DOHH2 (cell line): ENCODE measurements around the gene RNF224.

Experiments used
- H3F3A ChIP-seq: fragments of 200-600 bp; sonication (generic), shearing (Covaris generic); 2 replicates; pipeline ENCODE4 v1.6.0; 2016; ENCODE audit warnings: antibody characterized with exemption, mild to moderate bottlenecking; ENCODE audit not compliant: control insufficient read depth, insufficient read depth
- H3K27ac ChIP-seq: fragments of 200-600 bp; sonication (generic); 2 replicates; pipeline ENCODE4 v1.5.1; 2014; ENCODE audit warnings: low read depth, mild to moderate bottlenecking, low read length, moderate library complexity
- H3K27me3 ChIP-seq: fragments of 200-600 bp; sonication (generic); 2 replicates; pipeline ENCODE4 v1.6.1; 2014; ENCODE audit warnings: mild to moderate bottlenecking, low read length, mixed read lengths; ENCODE audit not compliant: control insufficient read depth
- H3K36me3 ChIP-seq: fragments of 200-600 bp; sonication (generic); 2 replicates; pipeline ENCODE4 v1.6.1; 2014; ENCODE audit warnings: mild to moderate bottlenecking, low read length, moderate library complexity, mixed read lengths; ENCODE audit not compliant: control insufficient read depth
- H3K4me1 ChIP-seq: fragments of 200-600 bp; sonication (generic); 2 replicates; pipeline ENCODE4 v1.6.1; 2014; ENCODE audit warnings: mild to moderate bottlenecking, low read length, mixed read lengths; ENCODE audit not compliant: control insufficient read depth
- H3K4me2 ChIP-seq: fragments of 200-600 bp; sonication (generic); 2 replicates; pipeline ENCODE4 v1.6.0; 2014; ENCODE audit warnings: mild to moderate bottlenecking, low read length, moderate library complexity
- H3K4me3 ChIP-seq: fragments of 200-600 bp; sonication (generic); 2 replicates; pipeline ENCODE4 v1.5.1; 2014; ENCODE audit warnings: mild to moderate bottlenecking, low read length, mixed read lengths
- H3K79me2 ChIP-seq: fragments of 200-600 bp; sonication (generic); 2 replicates; pipeline ENCODE4 v1.6.1; 2014; ENCODE audit warnings: mild to moderate bottlenecking, low read length, mixed read lengths; ENCODE audit not compliant: control insufficient read depth
- H3K9me2 ChIP-seq: fragments of 200-600 bp; sonication (generic); replicated peaks from 2 replicates; pipeline ENCODE4 v1.6.1; 2014; ENCODE audit warnings: mild to moderate bottlenecking, low read length, mixed read lengths; ENCODE audit not compliant: control insufficient read depth
- H3K9me3 ChIP-seq: fragments of 200-600 bp; sonication (generic); 2 replicates; pipeline ENCODE4 v1.6.1; 2014; ENCODE audit warnings: antibody characterized with exemption, low read length, mixed read lengths; ENCODE audit not compliant: control insufficient read depth, insufficient read depth
- H4K20me1 ChIP-seq: fragments of 200-600 bp; sonication (generic); 2 replicates; pipeline ENCODE4 v1.6.0; 2014; ENCODE audit warnings: low read depth, mild to moderate bottlenecking, antibody characterized with exemption, low read length, moderate library complexity; ENCODE audit not compliant: control insufficient read depth, insufficient read depth
- CTCF ChIP-seq: fragments of 200-600 bp; sonication (generic); IDR thresholded peaks from one replicate; pipeline ENCODE4 v1.5.1; 2014; ENCODE audit warnings: antibody characterized with exemption, mild to moderate bottlenecking, low read depth, low read length; ENCODE audit not compliant: poor library complexity, severe bottlenecking
- EZH2phosphoT487 ChIP-seq: fragments of 200-600 bp; sonication (generic); IDR thresholded peaks from 2 replicates; pipeline ENCODE4 v1.6.1; 2017; ENCODE audit warnings: borderline replicate concordance, mild to moderate bottlenecking, antibody characterized with exemption, low read length, moderate library complexity, mixed read lengths

RNF224 gene

GRCh38 chr9:137193771-137194170, 33.5 kb upstream of the RNF224 start:
- no peak overlapping the region for H3K27ac ChIP-seq
- no peak overlapping the region for H3K4me3 ChIP-seq
- peaks cover 24% of the 10 kb centered on the region for H3K4me1 ChIP-seq
- no peaks in the 10 kb centered on the region for H3K9me3 ChIP-seq
- peaks cover 34% of the 10 kb centered on the region for H3K79me2 ChIP-seq
- H3K36me3 ChIP-seq = peaks cover 32% of the 10 kb centered on the region
- H3K27me3 ChIP-seq = no peaks in the 10 kb centered on the region
- TF ChIP-seq CTCF (no peak), EZH2phosphoT487 (no peak)
- H3K9me2 ChIP-seq = no peaks in the 10 kb centered on the region
- peaks cover 3% of the 10 kb centered on the region; the same call in 1 of the 2 replicates for H4K20me1 ChIP-seq
- no peak overlapping the region for H3K4me2 ChIP-seq
- no peaks in the 10 kb centered on the region for H3F3A ChIP-seq

DNA sequence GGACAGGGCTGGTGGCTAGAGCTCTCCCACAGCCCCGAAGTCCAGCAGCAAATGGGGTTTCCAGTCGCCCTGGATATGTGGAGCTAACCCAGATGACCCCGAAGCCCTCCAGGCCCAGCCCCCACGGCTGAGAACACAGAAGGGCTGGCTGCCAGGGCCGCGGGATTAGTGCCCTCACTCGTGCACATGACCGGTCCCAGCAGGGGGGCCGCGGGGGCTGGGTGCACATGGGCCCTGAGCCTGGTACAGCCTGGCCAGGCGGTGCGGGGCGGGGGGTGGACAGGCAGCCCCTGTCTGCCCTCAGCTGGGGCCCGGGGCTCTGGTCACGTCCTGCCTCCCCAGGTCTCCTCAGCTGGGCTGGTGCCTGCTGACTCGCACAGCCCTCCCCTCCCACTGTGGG, 32.9 kb upstream of the RNF224 start:
- H3K79me2 ChIP-seq = peaks cover 34% of the 10 kb centered on the region
- peaks cover 29% of the 10 kb centered on the region for H3K4me1 ChIP-seq
- H4K20me1 ChIP-seq = peaks cover 3% of the 10 kb centered on the region; the same call in 1 of the 2 replicates
- no peak overlapping the region for H3K4me2 ChIP-seq
- TF ChIP-seq EZH2phosphoT487 = no peak
- no peak for TF ChIP-seq CTCF
- H3K9me2 ChIP-seq = no peaks in the 10 kb centered on the region
- no peaks in the 10 kb centered on the region for H3K9me3 ChIP-seq
- no peaks in the 10 kb centered on the region for H3F3A ChIP-seq
- no peak overlapping the region for H3K27ac ChIP-seq
- H3K27me3 ChIP-seq = no peaks in the 10 kb centered on the region
- peaks cover 28% of the 10 kb centered on the region for H3K36me3 ChIP-seq
- no peak overlapping the region for H3K4me3 ChIP-seq

- Histone ChIP-seq H3K9me2 (no peaks in the 10 kb centered on the region), H4K20me1 (peaks cover 3% of the 10 kb centered on the region; the same call in 1 of the 2 replicates), H3K4me3 (no peak overlapping the region), H3F3A (no peaks in the 10 kb centered on the region), H3K4me1 (peaks cover 27% of the 10 kb centered on the region), H3K9me3 (no peaks in the 10 kb centered on the region), H3K27me3 (no peaks in the 10 kb centered on the region), H3K27ac (no peak overlapping the region), H3K79me2 (peaks cover 31% of the 10 kb centered on the region), H3K4me2 (no peak overlapping the region), H3K36me3 (peaks cover 23% of the 10 kb centered on the region)
- TF ChIP-seq CTCF (no peak), EZH2phosphoT487 (no peak)
Measured at GRCh38 chr9:137194909-137195308, 32.4 kb upstream of the RNF224 start.
